MM.1S (cell line): ENCODE data around the gene DHFR.

Experiments
- DNase-seq: peaks from one replicate; pipeline ENCODE4 v3.0.0-alpha.2; 2015
- H2AFZ ChIP-seq: fragments of 300-600 bp; sonication (generic); 2 replicates; pipeline ENCODE4 v1.6.0; 2016; ENCODE audit warnings: antibody characterized with exemption, low read length
- H3F3A ChIP-seq: fragments of 300-600 bp; sonication (generic); 2 replicates; pipeline ENCODE4 v1.6.1; 2016; ENCODE audit warnings: mild to moderate bottlenecking, antibody characterized with exemption, low read length, moderate library complexity, mixed read lengths; ENCODE audit not compliant: insufficient read depth
- H3K27ac ChIP-seq: fragments of 300-600 bp; sonication (generic); 2 replicates; pipeline ENCODE4 v1.5.1; 2016; ENCODE audit warnings: mild to moderate bottlenecking, low read length
- H3K27me3 ChIP-seq: fragments of 300-600 bp; sonication (generic); replicated peaks from 2 replicates; pipeline ENCODE4 v1.6.0; 2016; ENCODE audit warnings: low read length; ENCODE audit not compliant: insufficient read depth
- H3K36me3 ChIP-seq: fragments of 300-600 bp; sonication (generic); replicated peaks from 2 replicates; pipeline ENCODE4 v1.6.1; 2016; ENCODE audit warnings: mild to moderate bottlenecking, low read length, mixed read lengths; ENCODE audit not compliant: insufficient read depth
- H3K4me1 ChIP-seq: fragments of 300-600 bp; sonication (generic); 2 replicates; pipeline ENCODE4 v1.6.1; 2016; ENCODE audit warnings: low read length, mixed read lengths
- H3K4me2 ChIP-seq: fragments of 300-600 bp; sonication (generic); 2 replicates; pipeline ENCODE4 v1.6.0; 2016; ENCODE audit warnings: low read depth, low read length
- H3K4me3 ChIP-seq: fragments of 300-600 bp; sonication (generic); 2 replicates; pipeline ENCODE4 v1.5.1; 2016; ENCODE audit warnings: low read length, mixed read lengths
- H3K79me2 ChIP-seq: fragments of 300-600 bp; sonication (generic); 2 replicates; pipeline ENCODE4 v1.6.1; 2016; ENCODE audit warnings: mixed run types, low read length, mixed read lengths
- H3K9ac ChIP-seq: fragments of 300-600 bp; sonication (generic); 2 replicates; pipeline ENCODE4 v1.6.1; 2016; ENCODE audit warnings: low read length, mixed read lengths
- H3K9me2 ChIP-seq: fragments of 300-600 bp; sonication (generic); replicated peaks from 2 replicates; pipeline ENCODE4 v1.6.1; 2016; ENCODE audit warnings: mild to moderate bottlenecking, low read length, mixed read lengths; ENCODE audit not compliant: insufficient read depth
- H3K9me3 ChIP-seq: fragments of 300-600 bp; sonication (generic); replicated peaks from 2 replicates; pipeline ENCODE4 v1.6.1; 2016; ENCODE audit warnings: mild to moderate bottlenecking, low read length, mixed read lengths; ENCODE audit not compliant: insufficient read depth
- H4K20me1 ChIP-seq: fragments of 300-600 bp; sonication (generic); 2 replicates; pipeline ENCODE4 v1.6.1; 2016; ENCODE audit warnings: mild to moderate bottlenecking, low read length, moderate library complexity, mixed read lengths; ENCODE audit not compliant: insufficient read depth
- EZH2 ChIP-seq: fragments of 300-600 bp; sonication (generic); optimal IDR thresholded peaks from 2 replicates; pipeline ENCODE3; 2017; ENCODE audit warnings: low read depth, mild to moderate bottlenecking, antibody characterized with exemption, low read length, mixed read lengths
- EZH2phosphoT487 ChIP-seq: fragments of 300-600 bp; sonication (generic); IDR thresholded peaks from 2 replicates; pipeline ENCODE4 v1.6.1; 2018; ENCODE audit warnings: antibody characterized with exemption, low read length
- TF ChIP-seq, protein P1 (sequence below): fragments of 300-600 bp; sonication (generic); IDR thresholded peaks from 2 replicates; pipeline ENCODE4 v1.5.1; 2016; ENCODE audit warnings: antibody characterized with exemption, low read length, mixed read lengths

The DHFR gene

GRCh38 chr5:80592105-80592504, 62.7 kb downstream of the DHFR start:
- Histone ChIP-seq H3K9me3 (no peaks in the 10 kb centered on the region), H3K4me2 (no peak overlapping the region), H2AFZ (no peak overlapping the region), H4K20me1 (no peaks in the 10 kb centered on the region), H3K9me2 (no peaks in the 10 kb centered on the region), H3K27me3 (no peaks in the 10 kb centered on the region), H3K27ac (no peak overlapping the region), H3K4me3 (no peak overlapping the region), H3K36me3 (no peaks in the 10 kb centered on the region), H3K4me1 (no peaks in the 10 kb centered on the region), H3K9ac (no peak overlapping the region), H3K79me2 (no peaks in the 10 kb centered on the region), H3F3A (no peaks in the 10 kb centered on the region)
- no peak for DNase-seq
- TF ChIP-seq, protein P1, sequence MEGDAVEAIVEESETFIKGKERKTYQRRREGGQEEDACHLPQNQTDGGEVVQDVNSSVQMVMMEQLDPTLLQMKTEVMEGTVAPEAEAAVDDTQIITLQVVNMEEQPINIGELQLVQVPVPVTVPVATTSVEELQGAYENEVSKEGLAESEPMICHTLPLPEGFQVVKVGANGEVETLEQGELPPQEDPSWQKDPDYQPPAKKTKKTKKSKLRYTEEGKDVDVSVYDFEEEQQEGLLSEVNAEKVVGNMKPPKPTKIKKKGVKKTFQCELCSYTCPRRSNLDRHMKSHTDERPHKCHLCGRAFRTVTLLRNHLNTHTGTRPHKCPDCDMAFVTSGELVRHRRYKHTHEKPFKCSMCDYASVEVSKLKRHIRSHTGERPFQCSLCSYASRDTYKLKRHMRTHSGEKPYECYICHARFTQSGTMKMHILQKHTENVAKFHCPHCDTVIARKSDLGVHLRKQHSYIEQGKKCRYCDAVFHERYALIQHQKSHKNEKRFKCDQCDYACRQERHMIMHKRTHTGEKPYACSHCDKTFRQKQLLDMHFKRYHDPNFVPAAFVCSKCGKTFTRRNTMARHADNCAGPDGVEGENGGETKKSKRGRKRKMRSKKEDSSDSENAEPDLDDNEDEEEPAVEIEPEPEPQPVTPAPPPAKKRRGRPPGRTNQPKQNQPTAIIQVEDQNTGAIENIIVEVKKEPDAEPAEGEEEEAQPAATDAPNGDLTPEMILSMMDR, result no peak
- TF ChIP-seq EZH2, result no peak
- TF ChIP-seq EZH2phosphoT487, result no peak

GRCh38 chr5:80591352-80591751, 63.4 kb downstream of the DHFR start:
- no peaks in the 10 kb centered on the region for H3K27me3 ChIP-seq
- TF ChIP-seq EZH2phosphoT487, result no peak
- TF ChIP-seq EZH2, result no peak
- TF ChIP-seq, protein P1, result no peak
- H3K9me2 ChIP-seq, result no peaks in the 10 kb centered on the region
- no peaks in the 10 kb centered on the region for H3K4me1 ChIP-seq
- no peaks in the 10 kb centered on the region for H3K79me2 ChIP-seq
- no peaks in the 10 kb centered on the region for H3K36me3 ChIP-seq
- H3K9me3 ChIP-seq, result no peaks in the 10 kb centered on the region
- H3K4me2 ChIP-seq, result no peak overlapping the region
- no peak overlapping the region for H2AFZ ChIP-seq
- no peak overlapping the region for H3K9ac ChIP-seq
- no peak overlapping the region for H3K4me3 ChIP-seq
- no peak for DNase-seq
- H4K20me1 ChIP-seq, result no peaks in the 10 kb centered on the region
- no peak overlapping the region for H3K27ac ChIP-seq
- no peaks in the 10 kb centered on the region for H3F3A ChIP-seq

GRCh38 chr5:80590766-80591165, 64.0 kb downstream of the DHFR start:
- Histone ChIP-seq H3K9me3 (no peaks in the 10 kb centered on the region), H3K36me3 (no peaks in the 10 kb centered on the region), H3F3A (no peaks in the 10 kb centered on the region), H3K4me3 (no peak overlapping the region), H3K27me3 (no peaks in the 10 kb centered on the region), H3K4me1 (no peaks in the 10 kb centered on the region), H3K4me2 (no peak overlapping the region), H2AFZ (no peak overlapping the region), H3K27ac (no peak overlapping the region), H4K20me1 (no peaks in the 10 kb centered on the region), H3K9ac (no peak overlapping the region), H3K9me2 (no peaks in the 10 kb centered on the region), H3K79me2 (no peaks in the 10 kb centered on the region)
- TF ChIP-seq, protein P1, result no peak
- TF ChIP-seq EZH2phosphoT487 (no peak), EZH2 (no peak)
- DNase-seq, result no peak
